ENCODE measurements around the gene ARTN. TPM values are rescaled to one million over a fixed set of nuclear protein-coding genes. Genes with fewer than 3 reads are reported as not detected.
A peak's percentile ranks its signal among the peaks of the same experiment; 100 is the strongest.

The ARTN gene
- total and polyA plus RNA-seq, 9 of the 15 experiments (the other 6 are each of a cell fraction or from before 2014, with no cell fraction given), result 0.06 to 0.38 TPM; not detected in 7

DNA sequence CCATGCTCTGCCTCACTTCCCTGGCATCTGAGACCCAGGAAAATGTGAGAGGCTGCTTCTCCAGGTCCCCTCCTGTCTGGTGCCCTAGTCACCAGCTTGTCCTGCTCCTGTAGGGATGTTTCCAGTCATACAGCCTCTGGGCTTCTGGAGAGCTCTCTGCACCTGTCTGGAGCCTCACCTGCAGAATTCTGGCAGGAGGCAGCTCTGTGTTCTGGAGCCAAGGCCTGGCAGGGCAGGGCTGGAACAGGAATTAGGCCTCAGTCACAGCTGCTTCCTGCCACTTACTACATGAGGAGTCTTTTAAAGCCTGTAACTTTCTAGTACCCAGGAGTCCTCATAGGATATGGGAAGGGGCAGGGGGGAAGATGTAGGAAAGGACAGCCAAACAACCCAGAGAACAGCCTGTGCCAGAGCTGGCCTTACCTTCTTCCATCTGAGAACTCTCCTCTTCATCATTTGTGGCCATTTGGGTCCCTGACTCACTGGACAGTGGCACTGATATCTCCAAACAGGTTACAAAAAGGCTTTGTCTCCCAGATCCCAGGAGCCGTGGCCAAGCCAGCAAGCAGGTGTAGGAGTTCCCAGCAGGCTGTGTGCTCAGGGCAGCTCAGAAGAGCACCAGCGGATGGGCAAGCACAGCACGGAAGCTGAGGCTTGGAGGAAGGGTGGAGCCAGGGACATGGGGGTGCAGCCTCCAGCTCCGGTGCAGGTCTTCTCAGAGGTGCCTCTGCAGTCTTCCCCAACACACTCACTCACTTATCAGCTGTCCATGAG lies 31.4 kb upstream of the ARTN start:
- no peaks in the 10 kb centered on the region for H3K27me3 ChIP-seq (ENCODE audit: control insufficient read depth in 2 of 2, insufficient read depth in 2 of 2, low read length in 2 of 2)
- 76% methylated on average over 4 of the region's 4 CpGs for WGBS (ENCODE audit: insufficient coverage, low coverage, missing lambda C conversion rate)
- CTCF ChIA-PET (ENCODE audit: low intra/inter-chr PET ratio), result no interaction called here
- DNase-seq (ENCODE audit: extremely low read depth in 1 of 4, low spot score in 3 of 4) (no peak), ATAC-seq (no peak; the same call in 2 of the 3 replicates), FAIRE-seq (no peak)
- no peak overlapping the region for H3K27ac ChIP-seq (ENCODE audit: extremely low read depth, low read depth, low read length)
- H3K9ac ChIP-seq (ENCODE audit: insufficient read depth in 1 of 2, low read depth in 2 of 2, low read length in 2 of 2), result peak overlapping the region in 1 of 2 experiments; percentile 55; a peak in 1 of 4 replicates
- H3K4me2 ChIP-seq (ENCODE audit: insufficient read depth, low read length), result no peak overlapping the region
- H3K4me1 ChIP-seq (replicated peaks in 1 of 2; ENCODE audit: control insufficient read depth in 2 of 2, insufficient read depth in 2 of 2, low read length in 2 of 2), result peaks cover 3 to 20% of the 10 kb centered on the region in 2 experiments; a peak in 3 of 5 replicates
- in situ Hi-C loops (cut with MboI) (no loop called here), intact Hi-C loops (cut with micrococcal nuclease) (no loop called here)
- H3K9me3 ChIP-seq (replicated peaks; ENCODE audit: control insufficient read depth, insufficient read depth, low read depth, low read length), result no peaks in the 10 kb centered on the region
- no peak overlapping the region for H2AFZ ChIP-seq (ENCODE audit: low read depth, low read length)
- no TSS peak for BruUV-seq (replicated peaks)
- H3K9me1 ChIP-seq (ENCODE audit: control insufficient read depth, insufficient read depth, low read length), result peaks cover 3% of the 10 kb centered on the region
- POLR2A ChIA-PET, result interaction anchor here (0.6 to 2.5 kb wide), 5 partner anchors 9 to 1458 kb away, joined by 3 to 19 read pairs (median 3); no protein-coding TSS in a partner anchor
- H3K36me3 ChIP-seq (ENCODE audit: control insufficient read depth, insufficient read depth, low read length), result peaks cover 9% of the 10 kb centered on the region; the same call in 2 of the 3 replicates
- H3K4me3 ChIP-seq, result no peak overlapping the region
- H4K20me1 ChIP-seq (replicated peaks; ENCODE audit: control insufficient read depth, insufficient read depth, low read length), result no peaks in the 10 kb centered on the region
- H3K79me2 ChIP-seq (ENCODE audit: control insufficient read depth, insufficient read depth, low read length), result no peaks in the 10 kb centered on the region
- TF ChIP-seq PRMT5 (CRISPR knock-in tag; IDR thresholded peaks at IDR 0.05) (no peak), MAZ (CRISPR knock-in tag; conservative IDR thresholded peaks at IDR 0.05 in 1 of 2, IDR thresholded peaks at IDR 0.05 in 1 of 2) (no peak), ZNF354B (CRISPR knock-in tag; IDR thresholded peaks at IDR 0.05) (no peak), DPF2 (IDR thresholded peaks at IDR 0.05) (no peak), HOXB6 (CRISPR knock-in tag; IDR thresholded peaks at IDR 0.05; ENCODE audit: borderline replicate concordance) (no peak), BRF1 (IDR thresholded peaks at IDR 0.05; ENCODE audit: borderline replicate concordance, extremely low read depth, insufficient read length) (no peak), GTF2F1 (IDR thresholded peaks at IDR 0.05; ENCODE audit: low read depth, low read length) (no peak), ZNF584 (CRISPR knock-in tag; IDR thresholded peaks at IDR 0.05; ENCODE audit: low read depth) (no peak), ZNF780A (CRISPR knock-in tag; IDR thresholded peaks at IDR 0.05) (no peak), POLR2H (tag; IDR thresholded peaks at IDR 0.05; ENCODE audit: low read depth) (no peak), ARNT (IDR thresholded peaks at IDR 0.05) (no peak)
- TF ChIP-seq, protein P1, sequence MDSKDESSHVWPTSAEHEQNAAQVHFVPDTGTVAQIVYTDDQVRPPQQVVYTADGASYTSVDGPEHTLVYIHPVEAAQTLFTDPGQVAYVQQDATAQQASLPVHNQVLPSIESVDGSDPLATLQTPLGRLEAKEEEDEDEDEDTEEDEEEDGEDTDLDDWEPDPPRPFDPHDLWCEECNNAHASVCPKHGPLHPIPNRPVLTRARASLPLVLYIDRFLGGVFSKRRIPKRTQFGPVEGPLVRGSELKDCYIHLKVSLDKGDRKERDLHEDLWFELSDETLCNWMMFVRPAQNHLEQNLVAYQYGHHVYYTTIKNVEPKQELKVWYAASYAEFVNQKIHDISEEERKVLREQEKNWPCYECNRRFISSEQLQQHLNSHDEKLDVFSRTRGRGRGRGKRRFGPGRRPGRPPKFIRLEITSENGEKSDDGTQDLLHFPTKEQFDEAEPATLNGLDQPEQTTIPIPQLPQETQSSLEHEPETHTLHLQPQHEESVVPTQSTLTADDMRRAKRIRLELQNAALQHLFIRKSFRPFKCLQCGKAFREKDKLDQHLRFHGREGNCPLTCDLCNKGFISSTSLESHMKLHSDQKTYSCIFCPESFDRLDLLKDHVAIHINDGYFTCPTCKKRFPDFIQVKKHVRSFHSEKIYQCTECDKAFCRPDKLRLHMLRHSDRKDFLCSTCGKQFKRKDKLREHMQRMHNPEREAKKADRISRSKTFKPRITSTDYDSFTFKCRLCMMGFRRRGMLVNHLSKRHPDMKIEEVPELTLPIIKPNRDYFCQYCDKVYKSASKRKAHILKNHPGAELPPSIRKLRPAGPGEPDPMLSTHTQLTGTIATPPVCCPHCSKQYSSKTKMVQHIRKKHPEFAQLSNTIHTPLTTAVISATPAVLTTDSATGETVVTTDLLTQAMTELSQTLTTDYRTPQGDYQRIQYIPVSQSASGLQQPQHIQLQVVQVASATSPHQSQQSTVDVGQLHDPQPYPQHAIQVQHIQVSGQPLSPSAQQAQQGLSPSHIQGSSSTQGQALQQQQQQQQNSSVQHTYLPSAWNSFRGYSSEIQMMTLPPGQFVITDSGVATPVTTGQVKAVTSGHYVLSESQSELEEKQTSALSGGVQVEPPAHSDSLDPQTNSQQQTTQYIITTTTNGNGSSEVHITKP (IDR thresholded peaks at IDR 0.05; ENCODE audit: partially characterized antibody), result no peak
- TF ChIP-seq, protein P2, sequence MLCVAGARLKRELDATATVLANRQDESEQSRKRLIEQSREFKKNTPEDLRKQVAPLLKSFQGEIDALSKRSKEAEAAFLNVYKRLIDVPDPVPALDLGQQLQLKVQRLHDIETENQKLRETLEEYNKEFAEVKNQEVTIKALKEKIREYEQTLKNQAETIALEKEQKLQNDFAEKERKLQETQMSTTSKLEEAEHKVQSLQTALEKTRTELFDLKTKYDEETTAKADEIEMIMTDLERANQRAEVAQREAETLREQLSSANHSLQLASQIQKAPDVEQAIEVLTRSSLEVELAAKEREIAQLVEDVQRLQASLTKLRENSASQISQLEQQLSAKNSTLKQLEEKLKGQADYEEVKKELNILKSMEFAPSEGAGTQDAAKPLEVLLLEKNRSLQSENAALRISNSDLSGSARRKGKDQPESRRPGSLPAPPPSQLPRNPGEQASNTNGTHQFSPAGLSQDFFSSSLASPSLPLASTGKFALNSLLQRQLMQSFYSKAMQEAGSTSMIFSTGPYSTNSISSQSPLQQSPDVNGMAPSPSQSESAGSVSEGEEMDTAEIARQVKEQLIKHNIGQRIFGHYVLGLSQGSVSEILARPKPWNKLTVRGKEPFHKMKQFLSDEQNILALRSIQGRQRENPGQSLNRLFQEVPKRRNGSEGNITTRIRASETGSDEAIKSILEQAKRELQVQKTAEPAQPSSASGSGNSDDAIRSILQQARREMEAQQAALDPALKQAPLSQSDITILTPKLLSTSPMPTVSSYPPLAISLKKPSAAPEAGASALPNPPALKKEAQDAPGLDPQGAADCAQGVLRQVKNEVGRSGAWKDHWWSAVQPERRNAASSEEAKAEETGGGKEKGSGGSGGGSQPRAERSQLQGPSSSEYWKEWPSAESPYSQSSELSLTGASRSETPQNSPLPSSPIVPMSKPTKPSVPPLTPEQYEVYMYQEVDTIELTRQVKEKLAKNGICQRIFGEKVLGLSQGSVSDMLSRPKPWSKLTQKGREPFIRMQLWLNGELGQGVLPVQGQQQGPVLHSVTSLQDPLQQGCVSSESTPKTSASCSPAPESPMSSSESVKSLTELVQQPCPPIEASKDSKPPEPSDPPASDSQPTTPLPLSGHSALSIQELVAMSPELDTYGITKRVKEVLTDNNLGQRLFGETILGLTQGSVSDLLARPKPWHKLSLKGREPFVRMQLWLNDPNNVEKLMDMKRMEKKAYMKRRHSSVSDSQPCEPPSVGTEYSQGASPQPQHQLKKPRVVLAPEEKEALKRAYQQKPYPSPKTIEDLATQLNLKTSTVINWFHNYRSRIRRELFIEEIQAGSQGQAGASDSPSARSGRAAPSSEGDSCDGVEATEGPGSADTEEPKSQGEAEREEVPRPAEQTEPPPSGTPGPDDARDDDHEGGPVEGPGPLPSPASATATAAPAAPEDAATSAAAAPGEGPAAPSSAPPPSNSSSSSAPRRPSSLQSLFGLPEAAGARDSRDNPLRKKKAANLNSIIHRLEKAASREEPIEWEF (CRISPR knock-in tag; IDR thresholded peaks at IDR 0.05), result no peak

Data from K562 (cell line).